Measurements from ENCODE around the gene PM20D2.

GRCh38 chr6:89184344-89184743 is 38.5 kb downstream of the PM20D2 start:
- no peak for TF ChIP-seq CTCF (IDR thresholded peaks at IDR 0.05)
- no peak for TF ChIP-seq ZFX (IDR thresholded peaks at IDR 0.05; ENCODE audit: borderline replicate concordance)
